ENCODE results near the gene SLC6A3.

DNA sequence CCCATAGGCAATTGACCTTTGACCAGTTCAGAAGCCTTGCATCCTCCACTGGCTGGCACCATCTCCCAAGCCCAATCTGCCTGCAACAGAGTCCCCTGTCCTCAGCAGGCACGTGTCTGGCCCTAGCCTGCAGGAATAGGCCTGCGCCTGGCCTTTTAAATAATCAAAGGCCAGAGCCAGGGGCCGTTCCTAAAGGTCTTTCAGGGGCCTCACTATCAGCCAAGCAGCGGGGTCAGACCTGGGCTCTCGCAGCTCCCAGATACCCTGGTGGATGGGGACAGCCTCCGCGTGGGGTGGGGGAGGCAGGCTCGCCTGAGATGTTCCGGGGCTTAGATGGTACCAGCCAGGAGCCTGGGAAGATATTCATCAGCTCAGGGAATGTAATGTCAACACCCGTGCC lies 32.6 kb downstream of the SLC6A3 start:
- no peak for TF ChIP-seq EZH2 (IDR thresholded peaks at IDR 0.05; ENCODE audit: borderline replicate concordance, low read depth, low read length, poor library complexity, severe bottlenecking)
- TF ChIP-seq, protein P1, sequence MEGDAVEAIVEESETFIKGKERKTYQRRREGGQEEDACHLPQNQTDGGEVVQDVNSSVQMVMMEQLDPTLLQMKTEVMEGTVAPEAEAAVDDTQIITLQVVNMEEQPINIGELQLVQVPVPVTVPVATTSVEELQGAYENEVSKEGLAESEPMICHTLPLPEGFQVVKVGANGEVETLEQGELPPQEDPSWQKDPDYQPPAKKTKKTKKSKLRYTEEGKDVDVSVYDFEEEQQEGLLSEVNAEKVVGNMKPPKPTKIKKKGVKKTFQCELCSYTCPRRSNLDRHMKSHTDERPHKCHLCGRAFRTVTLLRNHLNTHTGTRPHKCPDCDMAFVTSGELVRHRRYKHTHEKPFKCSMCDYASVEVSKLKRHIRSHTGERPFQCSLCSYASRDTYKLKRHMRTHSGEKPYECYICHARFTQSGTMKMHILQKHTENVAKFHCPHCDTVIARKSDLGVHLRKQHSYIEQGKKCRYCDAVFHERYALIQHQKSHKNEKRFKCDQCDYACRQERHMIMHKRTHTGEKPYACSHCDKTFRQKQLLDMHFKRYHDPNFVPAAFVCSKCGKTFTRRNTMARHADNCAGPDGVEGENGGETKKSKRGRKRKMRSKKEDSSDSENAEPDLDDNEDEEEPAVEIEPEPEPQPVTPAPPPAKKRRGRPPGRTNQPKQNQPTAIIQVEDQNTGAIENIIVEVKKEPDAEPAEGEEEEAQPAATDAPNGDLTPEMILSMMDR (conservative IDR thresholded peaks at IDR 0.05; ENCODE audit: low read depth, low read length): no peak
